Muscle layer of colon (tissue), 2 donors: Measurements from ENCODE around the gene SURF6.
A peak's percentile ranks its signal among the peaks of the same experiment; 100 is the strongest.

ENCODE experiments used
- H3K27ac ChIP-seq: one replicate; pipeline ENCODE4 v1.7.0; 2013; ENCODE audit warnings: low read depth, mild to moderate bottlenecking, low read length, moderate library complexity
- H3K27me3 ChIP-seq, 2 donors: one replicate each; pipeline ENCODE4 v1.7.0; 2013; ENCODE audit warnings: low read length in 2 of 2, mild to moderate bottlenecking in 2 of 2; ENCODE audit not compliant: insufficient read depth in 2 of 2, control insufficient read depth in 1 of 2
- H3K36me3 ChIP-seq: one replicate; pipeline ENCODE4 v1.7.0; 2013; ENCODE audit warnings: mild to moderate bottlenecking, low read length; ENCODE audit not compliant: insufficient read depth
- H3K4me1 ChIP-seq: one replicate; pipeline ENCODE4 v1.7.0; 2013; ENCODE audit warnings: mild to moderate bottlenecking, low read length; ENCODE audit not compliant: insufficient read depth
- H3K4me3 ChIP-seq, 2 donors: one replicate each; pipeline ENCODE4 v1.7.0; 2013; ENCODE audit warnings: low read length in 2 of 2, low read depth in 1 of 2, mild to moderate bottlenecking in 1 of 2, moderate library complexity in 1 of 2
- H3K9ac ChIP-seq: one replicate; pipeline ENCODE4 v1.7.0; 2013; ENCODE audit warnings: low read length
- H3K9me3 ChIP-seq: one replicate; pipeline ENCODE4 v1.7.0; 2013; ENCODE audit warnings: mild to moderate bottlenecking, low read length
- donor health status: abdominal sarcoma.
- donor health status: Adenocarcinoma of cecum.

The SURF6 gene

DNA sequence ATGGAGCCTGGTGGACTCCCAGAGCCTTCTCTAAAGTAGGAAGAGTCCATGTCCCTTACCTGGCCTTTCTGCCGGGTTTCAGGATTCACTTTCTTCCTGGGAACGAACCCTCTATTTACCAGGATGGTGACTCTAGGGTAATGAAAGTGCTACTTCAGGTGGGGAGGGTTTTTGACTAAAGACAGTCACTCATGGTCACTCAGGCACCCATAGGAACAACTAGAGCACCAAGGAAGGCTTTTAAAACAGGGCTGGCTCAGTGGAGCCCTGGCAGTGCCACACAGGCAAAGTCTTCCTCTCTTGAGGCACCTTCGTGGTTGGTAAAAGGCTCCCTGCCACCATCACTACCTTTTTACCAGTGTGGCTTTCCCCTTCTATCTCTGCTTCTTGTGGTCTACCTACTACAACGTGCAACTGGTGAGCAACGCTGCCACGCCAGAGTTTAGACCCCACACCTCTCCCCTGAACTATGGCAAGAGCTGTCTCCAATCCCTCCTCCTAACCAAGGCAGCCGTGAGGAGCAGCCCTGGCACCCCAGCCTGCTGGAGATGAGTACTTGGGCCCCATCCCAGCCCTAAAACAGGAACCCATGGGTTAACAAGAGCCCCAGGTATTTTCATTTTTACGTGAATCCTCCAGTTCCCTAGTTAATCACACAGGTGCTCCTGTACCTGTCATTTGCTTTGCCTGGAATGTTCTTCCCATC is 16.8 kb upstream of the SURF6 start:
- no peak overlapping the region for H3K4me3 ChIP-seq
- no peaks in the 10 kb centered on the region for H3K27me3 ChIP-seq
- peaks cover 51% of the 10 kb centered on the region for H3K36me3 ChIP-seq
- no peak overlapping the region for H3K9ac ChIP-seq
- no peaks in the 10 kb centered on the region for H3K9me3 ChIP-seq
- no peak overlapping the region for H3K27ac ChIP-seq
- peaks cover 32% of the 10 kb centered on the region for H3K4me1 ChIP-seq

DNA sequence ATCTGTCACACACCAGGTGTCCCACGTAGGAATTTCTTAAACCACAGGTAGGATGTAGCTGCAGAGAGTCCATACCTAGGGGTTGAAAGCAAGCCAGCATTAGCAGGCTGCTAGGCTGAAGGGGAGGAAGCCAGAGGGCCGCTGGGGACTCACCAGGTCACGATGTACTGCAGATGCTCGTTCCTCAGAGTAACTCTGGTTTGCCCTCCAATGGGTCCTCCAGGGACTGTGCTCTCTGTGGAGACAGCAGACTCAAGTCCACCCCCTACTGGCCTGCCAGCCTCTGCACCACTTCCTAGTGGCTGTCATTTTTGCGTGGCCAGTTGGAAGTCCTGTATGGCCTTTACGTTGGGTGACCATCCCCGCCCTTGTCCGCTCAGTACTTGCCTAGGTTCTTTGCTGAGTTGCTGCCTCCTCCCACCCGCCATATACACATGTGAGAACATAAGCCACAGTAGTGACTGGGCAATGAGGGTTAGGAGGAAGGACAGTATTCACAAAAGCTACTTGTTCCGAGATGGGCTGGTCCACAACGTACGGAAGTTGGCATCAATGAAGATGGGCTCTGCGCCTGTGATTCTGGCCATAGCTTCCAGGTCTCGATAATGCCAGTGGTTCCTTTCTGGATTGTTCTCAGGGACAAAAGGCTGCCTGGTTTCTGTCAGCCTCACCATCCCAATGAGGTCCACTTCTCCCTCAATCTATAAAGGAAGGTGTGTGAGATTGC is 16.1 kb upstream of the SURF6 start:
- H3K27me3 ChIP-seq: no peaks in the 10 kb centered on the region
- H3K36me3 ChIP-seq: peaks cover 51% of the 10 kb centered on the region

DNA sequence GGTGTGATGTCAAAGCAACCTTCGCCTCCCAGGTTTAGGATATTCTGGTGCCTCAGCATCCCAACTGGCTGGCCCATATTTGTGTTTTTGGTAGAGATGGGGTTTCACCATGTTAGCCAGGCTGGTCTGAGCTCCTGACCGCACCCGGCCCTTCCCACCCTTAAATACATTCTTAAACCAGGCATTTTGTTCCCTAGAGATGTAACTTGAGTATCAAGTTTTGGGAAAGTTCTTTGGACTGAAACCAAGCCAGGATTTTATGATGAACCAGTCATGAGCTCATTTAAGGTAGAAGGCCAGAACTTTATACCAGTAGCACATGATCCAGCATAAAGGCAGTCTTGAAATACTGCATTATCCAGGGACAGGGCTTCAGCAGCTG is 15.5 kb upstream of the SURF6 start:
- Histone ChIP-seq H3K27ac (no peak overlapping the region), H3K4me3 (no peak overlapping the region), H3K9me3 (no peaks in the 10 kb centered on the region), H3K36me3 (peaks cover 51% of the 10 kb centered on the region), H3K4me1 (peaks cover 27% of the 10 kb centered on the region), H3K9ac (no peak overlapping the region), H3K27me3 (no peaks in the 10 kb centered on the region)

More for the DNA sequence above, 16.1 kb upstream of the SURF6 start:
- H3K9ac ChIP-seq: no peak overlapping the region
- no peak overlapping the region for H3K27ac ChIP-seq
- no peak overlapping the region for H3K4me3 ChIP-seq
- H3K4me1 ChIP-seq: peaks cover 25% of the 10 kb centered on the region
- no peaks in the 10 kb centered on the region for H3K9me3 ChIP-seq

DNA sequence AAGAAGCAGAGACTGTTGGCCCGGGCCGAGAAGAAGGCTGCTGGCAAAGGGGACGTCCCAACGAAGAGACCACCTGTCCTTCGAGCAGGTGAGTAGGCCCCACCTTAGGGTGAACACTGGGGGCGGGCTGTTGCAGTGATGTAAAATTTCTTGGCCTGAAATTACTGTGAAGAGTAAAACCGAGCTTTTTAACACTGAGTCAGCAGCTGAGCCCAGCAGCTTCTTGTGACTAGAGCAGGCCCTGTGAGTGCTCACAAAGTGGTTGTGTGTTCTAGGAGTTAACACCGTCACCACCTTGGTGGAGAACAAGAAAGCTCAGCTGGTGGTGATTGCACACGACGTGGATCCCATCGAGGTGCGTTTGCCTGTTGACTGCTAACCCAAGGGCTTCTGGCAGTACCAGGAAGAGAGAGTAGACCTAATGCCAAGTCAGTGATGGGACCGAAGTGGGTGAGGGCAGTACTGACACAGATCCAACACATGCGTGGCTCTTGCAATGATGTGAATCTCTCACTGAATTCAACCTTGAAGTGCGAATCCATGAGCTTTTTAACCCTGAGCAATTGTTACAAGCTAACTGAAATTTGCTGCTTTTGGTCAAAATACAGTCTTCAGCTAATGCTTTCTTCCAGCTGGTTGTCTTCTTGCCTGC is 14.1 kb upstream of the SURF6 start:
- Histone ChIP-seq H3K9me3 (no peaks in the 10 kb centered on the region), H3K4me1 (peaks cover 32% of the 10 kb centered on the region), H3K9ac (no peak overlapping the region), H3K4me3 (no peak overlapping the region), H3K27me3 (no peaks in the 10 kb centered on the region), H3K27ac (no peak overlapping the region), H3K36me3 (peaks cover 64% of the 10 kb centered on the region)

DNA sequence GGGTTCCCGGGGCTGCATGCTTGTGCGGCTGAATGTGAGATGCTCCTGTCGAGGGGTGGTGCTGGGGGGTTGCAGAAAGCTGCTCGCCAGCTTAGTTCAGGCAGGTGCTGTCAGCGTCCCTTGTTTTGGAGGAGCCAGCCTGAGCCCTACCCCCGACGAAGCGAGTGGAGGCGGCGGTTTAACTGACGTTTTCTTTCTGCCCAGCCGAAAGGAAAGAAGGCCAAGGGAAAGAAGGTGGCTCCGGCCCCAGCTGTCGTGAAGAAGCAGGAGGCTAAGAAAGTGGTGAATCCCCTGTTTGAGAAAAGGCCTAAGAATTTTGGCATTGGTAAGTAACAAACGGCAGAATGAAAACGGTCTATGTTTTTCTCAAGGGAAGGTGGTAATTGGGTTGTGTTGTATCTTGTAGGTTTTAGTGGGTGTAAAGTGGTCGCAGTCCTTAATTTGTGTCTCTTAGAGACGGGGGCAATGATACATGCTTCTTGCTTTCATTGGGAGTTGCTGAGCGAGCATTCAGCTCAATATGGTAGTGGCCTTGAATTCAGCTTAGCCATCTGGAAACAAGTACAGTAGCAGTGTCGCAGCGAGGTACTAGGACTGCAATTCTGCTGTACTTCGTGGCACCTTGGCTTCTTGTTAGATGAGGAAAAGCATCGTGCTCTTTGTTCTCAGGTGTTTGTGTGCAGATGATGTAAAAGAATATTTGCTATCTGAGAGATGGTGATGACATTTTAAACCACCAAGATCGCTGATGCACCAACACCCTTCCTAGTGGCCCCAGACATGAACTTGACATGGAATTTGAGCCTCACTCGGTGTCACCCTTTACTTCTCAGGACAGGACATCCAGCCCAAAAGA is 13.0 kb upstream of the SURF6 start:
- H3K27me3 ChIP-seq: no peaks in the 10 kb centered on the region
- peak overlapping the region; percentile 93 for H3K27ac ChIP-seq
- peaks cover 29% of the 10 kb centered on the region for H3K4me1 ChIP-seq
- peak overlapping the region; percentile 90 to 99 for H3K4me3 ChIP-seq
- no peaks in the 10 kb centered on the region for H3K9me3 ChIP-seq
- peak overlapping the region; percentile 97 for H3K9ac ChIP-seq
- peaks cover 74% of the 10 kb centered on the region for H3K36me3 ChIP-seq

DNA sequence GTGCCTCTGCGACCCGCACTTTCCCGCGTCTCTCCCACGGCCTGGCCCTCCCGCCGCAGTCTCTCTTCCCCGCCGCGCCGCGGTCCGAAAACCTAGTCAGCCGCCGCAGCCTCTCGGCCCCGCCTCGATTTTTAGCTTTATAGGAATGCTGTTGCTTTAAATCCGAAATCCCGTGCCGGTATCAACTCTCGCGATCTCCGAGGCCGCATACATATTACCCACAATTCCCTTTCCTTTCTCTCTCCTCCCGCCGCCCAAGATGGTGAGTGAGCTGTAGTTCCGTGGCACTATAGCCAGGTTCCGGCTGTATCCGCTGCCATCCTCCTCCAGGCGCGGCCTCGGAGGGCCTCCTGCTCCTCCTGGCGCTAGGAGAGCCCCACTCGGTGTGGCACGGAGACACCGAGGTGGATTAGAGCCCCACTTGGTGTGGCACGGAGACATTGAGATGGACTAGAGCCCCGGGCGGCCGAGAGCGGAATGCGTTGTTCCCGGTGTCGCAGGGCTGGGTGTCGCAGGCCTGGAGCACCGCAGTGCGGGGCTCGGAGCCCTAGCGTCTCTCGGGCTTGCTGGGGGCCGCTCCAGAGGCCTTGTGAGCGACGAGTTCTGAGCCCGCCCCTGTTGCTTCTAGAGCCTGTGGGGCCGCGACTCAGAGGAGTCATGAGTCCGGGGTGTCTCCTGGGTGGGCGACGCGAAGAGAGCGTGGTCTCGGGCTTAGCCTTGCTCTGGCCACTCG is 12.2 kb upstream of the SURF6 start, which contains the start of the genes MED22 and RPL7A:
Gene MED22, minus strand, starts transcription at position 147 of the 733 bp plus-strand sequence. CDS start 1,469 bp downstream, outside the sequence.
Gene RPL7A, plus strand, starts transcription at position 234 of the 733 bp plus-strand sequence. Its CDS starts 26 bp downstream, at position 260.
- Histone ChIP-seq H3K36me3 (peaks cover 76% of the 10 kb centered on the region), H3K27me3 (no peaks in the 10 kb centered on the region), H3K4me3 (peak within 1 kb of the TSS; percentile 90 to 99), H3K9ac (peak within 1 kb of the TSS; percentile 97), H3K9me3 (no peaks in the 10 kb centered on the region), H3K27ac (peak within 1 kb of the TSS; percentile 93), H3K4me1 (peaks cover 29% of the 10 kb centered on the region)

DNA sequence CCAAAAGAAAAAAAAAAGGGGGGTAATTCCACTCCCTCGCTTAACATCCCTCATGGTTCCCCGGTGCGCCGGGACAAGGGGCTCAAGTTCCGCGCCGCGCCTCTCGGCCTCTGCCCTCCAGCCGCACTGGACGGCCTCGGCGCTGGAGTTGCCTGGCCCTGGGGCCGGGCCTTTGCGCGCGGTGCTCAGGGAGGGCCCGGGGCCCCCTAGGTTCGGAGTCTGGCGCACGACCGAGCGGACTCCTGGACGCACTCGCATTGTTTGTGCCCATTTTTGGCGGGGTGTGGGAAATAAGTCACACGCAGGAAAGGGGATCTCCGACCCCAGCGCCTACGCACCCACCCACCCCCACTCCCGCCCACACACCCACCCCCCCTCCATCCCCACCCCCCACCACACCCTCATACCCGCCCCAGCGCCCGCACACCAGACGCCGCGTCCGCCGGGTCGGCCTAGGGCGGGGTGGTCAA is 11.6 kb upstream of the SURF6 start:
- peak overlapping the region; percentile 93 for H3K27ac ChIP-seq
- H3K4me1 ChIP-seq: peaks cover 29% of the 10 kb centered on the region
- peaks cover 76% of the 10 kb centered on the region for H3K36me3 ChIP-seq

DNA sequence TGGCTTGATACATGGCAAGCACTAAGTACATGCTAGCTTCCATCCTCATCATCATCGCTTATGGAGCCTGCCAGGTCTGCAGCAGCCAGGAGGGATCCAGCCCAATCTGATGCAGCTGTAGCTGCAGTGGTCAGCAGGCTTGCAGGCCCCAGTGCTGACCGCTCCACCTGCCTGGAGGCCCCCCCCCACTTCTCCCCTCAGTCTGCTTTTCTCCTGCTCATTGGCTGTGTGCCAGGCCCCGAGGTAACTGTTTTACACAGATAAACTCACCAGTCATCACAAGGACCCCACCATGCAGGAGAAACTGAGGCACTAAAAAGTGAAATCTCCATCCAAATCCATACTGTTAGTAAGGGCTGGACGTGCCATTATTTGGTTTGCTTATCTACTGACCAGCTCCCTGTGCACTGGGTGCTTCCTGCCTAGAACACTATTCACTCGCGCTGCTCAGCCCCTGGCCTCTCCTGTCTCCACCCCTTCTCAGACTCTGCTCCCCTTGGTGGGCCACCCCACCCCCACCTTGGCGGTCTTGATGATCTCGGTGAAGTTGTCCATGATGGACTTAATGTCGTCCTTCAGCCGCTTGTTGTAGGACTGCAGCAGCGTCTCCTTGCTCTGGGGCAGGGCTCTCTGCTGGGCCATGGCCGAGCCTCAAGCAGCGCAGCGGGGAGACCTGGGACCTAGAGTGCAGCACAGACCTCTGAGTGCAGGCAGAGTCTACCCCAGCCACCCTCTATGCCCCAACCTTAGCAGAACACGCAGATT is 10.2 kb upstream of the SURF6 start:
- Histone ChIP-seq H3K4me1 (peaks cover 29% of the 10 kb centered on the region), H3K4me3 (peak overlapping the region; percentile 10 to 71), H3K27ac (peak overlapping the region; percentile 24), H3K9ac (peak overlapping the region; percentile 71), H3K27me3 (no peaks in the 10 kb centered on the region), H3K9me3 (no peaks in the 10 kb centered on the region), H3K36me3 (peaks cover 76% of the 10 kb centered on the region)

More for the DNA sequence above, 11.6 kb upstream of the SURF6 start:
- peak overlapping the region; percentile 71 for H3K9ac ChIP-seq
- peak overlapping the region; percentile 90 to 99 for H3K4me3 ChIP-seq
- no peaks in the 10 kb centered on the region for H3K27me3 ChIP-seq
- H3K9me3 ChIP-seq: no peaks in the 10 kb centered on the region

DNA sequence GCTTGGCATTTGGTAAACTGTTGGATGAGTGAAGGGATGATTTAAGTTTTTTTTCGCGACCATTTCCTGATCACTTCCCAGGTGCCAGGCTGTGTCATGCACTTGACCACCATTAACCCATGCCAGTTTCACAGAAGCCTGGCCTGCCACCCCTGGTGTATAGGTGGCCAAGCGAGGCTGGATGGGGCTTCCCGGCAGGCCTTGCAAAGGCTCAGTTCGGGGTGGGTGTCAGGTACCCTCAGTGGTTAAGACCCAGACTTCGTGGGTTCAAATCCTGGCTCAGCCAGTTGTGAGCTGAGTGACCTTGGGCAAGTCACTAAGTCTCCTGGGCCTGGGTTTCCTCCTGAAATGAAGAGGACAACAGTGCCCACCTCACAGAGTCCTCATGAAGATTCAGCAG is 9.6 kb upstream of the SURF6 start:
- H3K36me3 ChIP-seq: peaks cover 76% of the 10 kb centered on the region
- no peak overlapping the region for H3K27ac ChIP-seq
- H3K9ac ChIP-seq: no peak overlapping the region

DNA sequence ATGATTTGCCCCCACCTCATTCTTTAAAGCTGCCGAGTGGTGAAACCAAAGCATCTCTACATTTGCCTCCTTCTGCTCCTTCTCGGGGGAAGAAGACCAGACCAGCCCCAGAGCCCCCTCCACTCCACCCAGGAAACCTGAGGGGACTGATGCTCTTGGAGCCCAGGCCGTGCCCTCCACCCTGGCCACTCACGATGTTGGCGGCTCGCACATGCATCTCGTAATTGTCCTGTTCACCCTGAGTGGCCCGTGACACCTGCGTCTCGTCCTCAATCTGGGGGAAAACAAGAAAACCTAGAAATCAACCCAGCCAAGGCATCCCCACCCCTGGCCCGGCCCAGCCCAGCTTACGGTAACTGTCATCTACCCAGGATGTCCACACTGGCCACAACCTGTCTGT is 9.0 kb upstream of the SURF6 start:
- Histone ChIP-seq H3K27ac (no peak overlapping the region), H3K9ac (no peak overlapping the region), H3K4me3 (no peak overlapping the region), H3K9me3 (no peaks in the 10 kb centered on the region), H3K27me3 (no peaks in the 10 kb centered on the region), H3K36me3 (peaks cover 76% of the 10 kb centered on the region), H3K4me1 (peaks cover 29% of the 10 kb centered on the region)

More for the DNA sequence above, 9.6 kb upstream of the SURF6 start:
- Histone ChIP-seq H3K27me3 (no peaks in the 10 kb centered on the region), H3K4me1 (peaks cover 29% of the 10 kb centered on the region), H3K4me3 (no peak overlapping the region), H3K9me3 (no peaks in the 10 kb centered on the region)
